ENCODE results near the gene FOXF2.

DNA sequence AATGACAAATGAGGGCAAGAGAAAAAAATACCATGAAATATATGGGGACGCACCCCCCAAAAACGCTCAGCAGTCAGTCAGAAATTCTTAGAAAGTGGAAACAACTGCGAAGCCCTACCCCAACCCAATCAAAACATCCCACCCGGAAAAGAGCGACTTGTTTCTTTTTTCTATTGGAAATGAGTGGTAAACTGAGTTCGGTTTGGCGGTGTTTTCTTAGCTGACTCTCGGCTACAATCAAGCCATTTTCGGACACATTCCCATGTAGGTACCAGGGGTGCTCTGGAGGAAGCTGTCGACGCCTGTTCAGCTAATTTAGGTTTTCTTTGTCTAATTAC lies 1.9 kb upstream of the FOXF2 start:
- no peak for TF ChIP-seq YY1 (IDR thresholded peaks at IDR 0.05; ENCODE audit: insufficient read depth, insufficient read length)
- TF ChIP-seq ZNF274 (IDR thresholded peaks at IDR 0.05; ENCODE audit: low read depth, low read length) = no peak

Data from NT2/D1 (cell line).